Activated naive CD8-positive, alpha-beta T cell treated with anti-CD3 and anti-CD28 coated beads, Interleukin-2, amount 50 U/mL, for 24 hours (primary cell): ENCODE results near the gene TMPRSS7.
A peak's percentile ranks its signal among the peaks of the same experiment; 100 is the strongest.

Experiments
- ATAC-seq: fragments of 150-1000 bp; cut with Tn5 transposase; one replicate; pipeline ENCODE4 v1.10.0; 2021
- DNase-seq: peaks from one replicate; pipeline ENCODE4 v3.0.0; 2021
- H3K27ac Mint-ChIP-seq: one replicate; pipeline ENCODE4 v1.8.0; 2021; ENCODE audit warnings: mild to moderate bottlenecking, mixed read lengths
- H3K27me3 Mint-ChIP-seq: one replicate; pipeline ENCODE4 v1.8.0; 2021; ENCODE audit warnings: mixed read lengths
- H3K36me3 Mint-ChIP-seq: one replicate; pipeline ENCODE4 v1.8.0; 2021; ENCODE audit warnings: low read depth, mixed read lengths
- H3K4me1 Mint-ChIP-seq: one replicate; pipeline ENCODE4 v1.8.0; 2021; ENCODE audit warnings: mixed read lengths
- H3K4me3 Mint-ChIP-seq: one replicate; pipeline ENCODE4 v1.8.0; 2021; ENCODE audit warnings: mild to moderate bottlenecking, moderate library complexity, mixed read lengths
- H3K9me3 Mint-ChIP-seq: one replicate; pipeline ENCODE4 v1.8.0; 2021; ENCODE audit warnings: mixed read lengths

The TMPRSS7 gene

GRCh38 chr3:112092496-112093179 is 58.1 kb downstream of the TMPRSS7 start:
- ATAC-seq (no peak), DNase-seq (no peak)
- H3K4me1 Mint-ChIP-seq: peaks cover 33% of the 10 kb centered on the region
- H3K36me3 Mint-ChIP-seq: no peaks in the 10 kb centered on the region
- peak overlapping the region; percentile 4 for H3K27ac Mint-ChIP-seq
- no peaks in the 10 kb centered on the region for H3K9me3 Mint-ChIP-seq
- H3K4me3 Mint-ChIP-seq: no peak overlapping the region
- peaks cover 6% of the 10 kb centered on the region for H3K27me3 Mint-ChIP-seq

GRCh38 chr3:112093180-112093522 is 58.6 kb downstream of the TMPRSS7 start:
- Mint-ChIP-seq H3K27ac (no peak overlapping the region), H3K27me3 (peaks cover 2% of the 10 kb centered on the region), H3K4me1 (peaks cover 36% of the 10 kb centered on the region), H3K36me3 (no peaks in the 10 kb centered on the region), H3K4me3 (no peak overlapping the region), H3K9me3 (no peaks in the 10 kb centered on the region)
- ATAC-seq: no peak
- DNase-seq: no peak

- ATAC-seq (no peak), DNase-seq (no peak)
- no peaks in the 10 kb centered on the region for H3K36me3 Mint-ChIP-seq
- H3K4me1 Mint-ChIP-seq: peaks cover 33% of the 10 kb centered on the region
- no peaks in the 10 kb centered on the region for H3K9me3 Mint-ChIP-seq
- H3K27ac Mint-ChIP-seq: no peak overlapping the region
- H3K4me3 Mint-ChIP-seq: no peak overlapping the region
- H3K27me3 Mint-ChIP-seq: no peaks in the 10 kb centered on the region
These were observed 61.2 kb downstream of the TMPRSS7 start for GRCh38 chr3:112095731-112096130.

- DNase-seq: no peak
These were observed 61.6 kb downstream of the TMPRSS7 start for GRCh38 chr3:112096176-112096575.

GRCh38 chr3:112097378-112097777 is 62.8 kb downstream of the TMPRSS7 start:
- Mint-ChIP-seq H3K27ac (no peak overlapping the region), H3K27me3 (no peaks in the 10 kb centered on the region), H3K4me1 (peaks cover 26% of the 10 kb centered on the region), H3K36me3 (no peaks in the 10 kb centered on the region), H3K9me3 (no peaks in the 10 kb centered on the region), H3K4me3 (no peak overlapping the region)
- DNase-seq: no peak
- ATAC-seq: peak; percentile 99

More at GRCh38 chr3:112096176-112096575, 61.6 kb downstream of the TMPRSS7 start:
- Mint-ChIP-seq H3K9me3 (no peaks in the 10 kb centered on the region), H3K4me1 (peaks cover 29% of the 10 kb centered on the region), H3K27ac (no peak overlapping the region), H3K4me3 (no peak overlapping the region), H3K36me3 (no peaks in the 10 kb centered on the region), H3K27me3 (no peaks in the 10 kb centered on the region)
- ATAC-seq: no peak

GRCh38 chr3:112101916-112102315 is 67.4 kb downstream of the TMPRSS7 start:
- DNase-seq (no peak), ATAC-seq (no peak)
- no peak overlapping the region for H3K4me3 Mint-ChIP-seq
- H3K4me1 Mint-ChIP-seq: peaks cover 13% of the 10 kb centered on the region
- no peaks in the 10 kb centered on the region for H3K27me3 Mint-ChIP-seq
- H3K9me3 Mint-ChIP-seq: no peaks in the 10 kb centered on the region
- H3K36me3 Mint-ChIP-seq: no peaks in the 10 kb centered on the region
- no peak overlapping the region for H3K27ac Mint-ChIP-seq

- DNase-seq: no peak
- no peaks in the 10 kb centered on the region for H3K27me3 Mint-ChIP-seq
- H3K9me3 Mint-ChIP-seq: no peaks in the 10 kb centered on the region
- no peak overlapping the region for H3K4me3 Mint-ChIP-seq
- H3K4me1 Mint-ChIP-seq: peaks cover 3% of the 10 kb centered on the region
- no peaks in the 10 kb centered on the region for H3K36me3 Mint-ChIP-seq
- ATAC-seq: no peak
- no peak overlapping the region for H3K27ac Mint-ChIP-seq
These were observed 70.2 kb downstream of the TMPRSS7 start for GRCh38 chr3:112104774-112105173.

GRCh38 chr3:112109322-112109721 is 74.8 kb downstream of the TMPRSS7 start:
- Mint-ChIP-seq H3K27me3 (no peaks in the 10 kb centered on the region), H3K9me3 (no peaks in the 10 kb centered on the region), H3K4me3 (no peak overlapping the region), H3K4me1 (peaks cover 14% of the 10 kb centered on the region), H3K36me3 (no peaks in the 10 kb centered on the region), H3K27ac (no peak overlapping the region)
- no peak for DNase-seq
- no peak for ATAC-seq

- Mint-ChIP-seq H3K27me3 (no peaks in the 10 kb centered on the region), H3K9me3 (no peaks in the 10 kb centered on the region), H3K4me1 (peaks cover 31% of the 10 kb centered on the region), H3K36me3 (peaks cover under 1% of the 10 kb centered on the region), H3K27ac (no peak overlapping the region), H3K4me3 (no peak overlapping the region)
- peak; percentile 89 for ATAC-seq
- peak; percentile 58 for DNase-seq
These were observed 77.4 kb downstream of the TMPRSS7 start for GRCh38 chr3:112111785-112112402.

GRCh38 chr3:112114576-112115160 is 80.1 kb downstream of the TMPRSS7 start:
- H3K9me3 Mint-ChIP-seq: no peaks in the 10 kb centered on the region
- H3K27me3 Mint-ChIP-seq: no peaks in the 10 kb centered on the region
- H3K27ac Mint-ChIP-seq: peak overlapping the region; percentile 64
- peaks cover 3% of the 10 kb centered on the region for H3K36me3 Mint-ChIP-seq
- DNase-seq: no peak
- H3K4me1 Mint-ChIP-seq: peaks cover 53% of the 10 kb centered on the region
- H3K4me3 Mint-ChIP-seq: no peak overlapping the region
- no peak for ATAC-seq

- Mint-ChIP-seq H3K4me3 (no peak overlapping the region), H3K4me1 (peaks cover 59% of the 10 kb centered on the region), H3K27me3 (no peaks in the 10 kb centered on the region), H3K36me3 (peaks cover 3% of the 10 kb centered on the region), H3K27ac (peak overlapping the region; percentile 64), H3K9me3 (no peaks in the 10 kb centered on the region)
- ATAC-seq (peak; percentile 41), DNase-seq (no peak)
These were observed 80.7 kb downstream of the TMPRSS7 start for GRCh38 chr3:112115161-112115739.

GRCh38 chr3:112115806-112116383 is 81.4 kb downstream of the TMPRSS7 start:
- Mint-ChIP-seq H3K9me3 (no peaks in the 10 kb centered on the region), H3K4me1 (peaks cover 65% of the 10 kb centered on the region), H3K27ac (peak overlapping the region; percentile 71), H3K4me3 (no peak overlapping the region), H3K27me3 (no peaks in the 10 kb centered on the region), H3K36me3 (peaks cover 3% of the 10 kb centered on the region)
- no peak for DNase-seq
- ATAC-seq: no peak

- no peak for DNase-seq
- ATAC-seq: no peak
- Mint-ChIP-seq H3K9me3 (no peaks in the 10 kb centered on the region), H3K36me3 (peaks cover 3% of the 10 kb centered on the region), H3K27ac (no peak overlapping the region), H3K4me1 (peaks cover 71% of the 10 kb centered on the region), H3K27me3 (no peaks in the 10 kb centered on the region), H3K4me3 (no peak overlapping the region)
These were observed 82.2 kb downstream of the TMPRSS7 start for GRCh38 chr3:112116748-112117186.

GRCh38 chr3:112117415-112117814 is 82.9 kb downstream of the TMPRSS7 start:
- peaks cover 67% of the 10 kb centered on the region for H3K4me1 Mint-ChIP-seq
- peaks cover 3% of the 10 kb centered on the region for H3K36me3 Mint-ChIP-seq
- H3K9me3 Mint-ChIP-seq: no peaks in the 10 kb centered on the region
- no peaks in the 10 kb centered on the region for H3K27me3 Mint-ChIP-seq
- DNase-seq: no peak
- no peak overlapping the region for H3K4me3 Mint-ChIP-seq
- peak overlapping the region; percentile 24 for H3K27ac Mint-ChIP-seq
- ATAC-seq: no peak
